GM23248 (cell line): ENCODE results near the gene EPHB6.

ENCODE experiments used
- EZH2 ChIP-seq: fragments of 200-600 bp; sonication (generic); IDR thresholded peaks from 2 replicates; pipeline ENCODE4 v1.6.1; 2018; ENCODE audit warnings: antibody characterized with exemption, mild to moderate bottlenecking; ENCODE audit not compliant: insufficient read depth, poor library complexity, severe bottlenecking
- EZH2phosphoT487 ChIP-seq: fragments of 200-600 bp; sonication (generic); IDR thresholded peaks from 2 replicates; pipeline ENCODE4 v1.6.1; 2018; ENCODE audit warnings: antibody characterized with exemption, moderate library complexity, mild to moderate bottlenecking, low read depth; ENCODE audit not compliant: insufficient read depth

DNA sequence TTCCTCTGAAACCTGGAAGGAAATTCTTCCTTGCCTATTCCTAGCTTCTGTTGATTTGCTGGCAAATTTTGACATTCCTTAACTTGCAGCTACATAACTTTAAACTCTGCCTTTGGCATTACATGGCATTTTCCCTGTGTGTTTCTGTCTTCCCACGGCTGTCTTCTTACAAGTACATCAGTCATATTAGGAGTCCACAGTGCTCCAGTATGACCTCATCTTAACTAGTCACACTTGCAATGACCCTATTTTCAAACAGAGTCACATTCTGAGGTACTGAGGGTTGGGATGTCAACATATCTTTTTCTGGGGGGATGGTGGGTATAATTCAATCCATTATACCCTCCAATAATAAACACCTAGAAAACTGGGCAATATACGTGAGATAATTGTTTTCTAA is 37.4 kb upstream of the EPHB6 start:
- TF ChIP-seq EZH2 (no peak), EZH2phosphoT487 (no peak)
